GM12864 (cell line): Measurements from ENCODE around the gene PIK3CG.
A peak's percentile ranks its signal among the peaks of the same experiment; 100 is the strongest.

Source experiments
- DNase-seq: peaks from one replicate; pipeline ENCODE4 v3.0.0-alpha.2; 2011; ENCODE audit warnings: low read depth
- H3K4me3 ChIP-seq: 2 replicates; pipeline ENCODE4 v1.5.1; 2011; ENCODE audit warnings: mild to moderate bottlenecking, low read depth, low read length, control low read depth
- CTCF ChIP-seq: IDR thresholded peaks from 2 replicates; pipeline ENCODE4 v1.5.1; 2011; ENCODE audit warnings: low read depth, mild to moderate bottlenecking, moderate library complexity, low read length, control low read depth, inconsistent platforms; ENCODE audit errors: missing control alignments

PIK3CG gene

GRCh38 chr7:106901828-106902441, 36.9 kb downstream of the PIK3CG start:
- no peak for TF ChIP-seq CTCF
- no peak overlapping the region for H3K4me3 ChIP-seq
- DNase-seq = no peak

GRCh38 chr7:106905734-106906133, 40.7 kb downstream of the PIK3CG start:
- no peak overlapping the region for H3K4me3 ChIP-seq
- DNase-seq = no peak
- no peak for TF ChIP-seq CTCF

GRCh38 chr7:106911959-106912358, 46.9 kb downstream of the PIK3CG start:
- DNase-seq = no peak
- TF ChIP-seq CTCF = no peak
- H3K4me3 ChIP-seq = no peak overlapping the region

- no peak for DNase-seq
- TF ChIP-seq CTCF = no peak
- H3K4me3 ChIP-seq = no peak overlapping the region
Measured at GRCh38 chr7:106914018-106914607, 49.0 kb downstream of the PIK3CG start.

- H3K4me3 ChIP-seq = no peak overlapping the region
- TF ChIP-seq CTCF = no peak
- no peak for DNase-seq
Measured at GRCh38 chr7:106915407-106915806, 50.3 kb downstream of the PIK3CG start.

GRCh38 chr7:106915873-106916272, 50.8 kb downstream of the PIK3CG start:
- DNase-seq = peak; percentile 49
- no peak for TF ChIP-seq CTCF
- H3K4me3 ChIP-seq = no peak overlapping the region

GRCh38 chr7:106916679-106917078, 51.6 kb downstream of the PIK3CG start:
- no peak for TF ChIP-seq CTCF
- DNase-seq = no peak
- no peak overlapping the region for H3K4me3 ChIP-seq
